ENCODE measurements around the gene HSD17B2.

DNA sequence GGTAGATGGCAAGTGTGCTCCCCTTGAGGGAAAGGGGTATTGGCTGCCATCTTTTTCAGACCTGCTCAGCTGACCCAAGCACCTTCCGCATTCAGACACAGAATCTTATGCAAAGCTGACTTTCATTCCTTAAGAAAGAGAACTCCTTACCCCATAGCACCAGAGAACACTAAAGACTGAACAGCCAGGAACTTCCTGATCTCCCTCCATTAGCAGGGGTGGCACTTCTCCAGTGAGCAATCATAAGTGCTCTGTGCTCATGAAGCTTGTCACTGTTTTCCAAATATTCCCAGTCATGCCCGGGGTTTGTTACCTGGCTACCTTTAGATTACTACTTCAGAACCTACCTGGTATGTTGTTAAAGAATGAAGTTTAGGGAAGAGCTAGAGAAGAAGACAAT is 11.9 kb downstream of the HSD17B2 start:
- TF ChIP-seq EZH2 (IDR thresholded peaks at IDR 0.05) (no peak), POLR2AphosphoS5 (IDR thresholded peaks at IDR 0.05; ENCODE audit: borderline replicate concordance, low read depth, low read length) (no peak), FOXP2 (optimal IDR thresholded peaks at IDR 0.05; ENCODE audit: control extremely low read depth, extremely low read length, insufficient read depth) (no peak)

All from SK-N-MC (cell line).